ENCODE data around the gene TAF11. TPM values are rescaled to one million over a fixed set of nuclear protein-coding genes. Genes with fewer than 3 reads are reported as not detected.

The TAF11 gene
- polyA plus RNA-seq, 4 donors = 31.0 to 45.2 (median 38.9) TPM

DNA sequence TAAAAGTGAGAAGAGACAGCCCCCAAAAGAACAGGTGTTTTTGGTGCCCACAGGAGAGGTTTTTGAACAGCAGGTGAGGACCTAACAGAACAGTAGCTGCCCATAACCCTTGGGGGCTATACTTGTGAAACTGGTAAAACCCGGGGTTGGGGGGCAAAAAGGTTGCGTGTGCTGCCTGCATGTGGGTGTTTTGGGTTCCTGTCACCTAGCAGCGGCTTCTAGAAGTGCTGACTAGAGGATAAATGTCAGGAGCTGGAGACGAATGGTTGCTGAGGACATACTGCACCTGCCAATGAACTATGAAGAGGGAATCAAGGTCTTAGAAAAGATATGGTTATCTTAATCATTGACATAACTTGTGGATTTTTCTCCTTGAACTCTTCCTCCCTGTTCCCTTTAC is 16.0 kb downstream of the TAF11 start:
- FAIRE-seq = no peak
- DNase-seq = no peak
- Histone ChIP-seq H3K27me3 (ENCODE audit: control insufficient read depth in 3 of 3, insufficient read depth in 3 of 3, low read length in 3 of 3) (no peaks in the 10 kb centered on the region), H3K4me1 (ENCODE audit: control insufficient read depth in 3 of 3, insufficient read depth in 2 of 3, low read depth in 1 of 3, low read length in 2 of 3) (peaks cover 0 to 12% (median 0%) of the 10 kb centered on the region in 3 donors), H3K36me3 (ENCODE audit: control insufficient read depth in 3 of 3, insufficient read depth in 2 of 3, low read depth in 1 of 3, low read length in 3 of 3) (peaks cover 11 to 50% (median 33%) of the 10 kb centered on the region in 3 donors), H3K27ac (ENCODE audit: low read depth in 1 of 3, low read length in 2 of 3) (no peak overlapping the region), H3K4me3 (ENCODE audit: low read depth in 1 of 3, low read length in 3 of 3) (no peak overlapping the region), H3K9me3 (ENCODE audit: control insufficient read depth in 2 of 2, insufficient read depth in 1 of 2, low read depth in 1 of 2, low read length in 1 of 2) (no peaks in the 10 kb centered on the region)
- WGBS, 3 donors = 91 to 95% (median 92%) methylated on average over 4 of the region's 4 CpGs

DNA sequence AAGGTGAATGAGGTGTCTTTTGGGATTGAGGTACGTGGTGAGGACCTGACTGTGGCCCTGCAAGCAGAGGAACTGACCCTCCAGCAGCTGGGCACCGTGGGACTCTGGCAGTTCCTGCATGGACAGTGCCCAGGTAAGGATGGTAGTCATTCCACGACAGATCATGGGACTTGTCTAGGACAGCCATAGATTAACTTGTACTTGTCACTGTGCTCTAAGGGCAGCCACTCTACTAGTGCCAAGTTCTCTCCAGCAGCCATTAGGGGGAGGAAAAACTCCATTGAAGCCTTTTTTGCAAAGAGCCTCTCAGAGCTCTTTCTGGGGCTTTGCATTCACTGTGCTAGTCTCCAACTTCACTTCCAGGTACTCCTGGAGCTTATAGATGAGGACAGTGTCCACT is 20.4 kb downstream of the TAF11 start:
- DNase-seq = peak in 1 of 2 donors; percentile 20
- H3K36me3 ChIP-seq (ENCODE audit: control insufficient read depth in 3 of 3, insufficient read depth in 2 of 3, low read depth in 1 of 3, low read length in 3 of 3) = peaks cover 7 to 54% (median 21%) of the 10 kb centered on the region in 3 donors
- no peaks in the 10 kb centered on the region for H3K4me1 ChIP-seq (ENCODE audit: control insufficient read depth in 3 of 3, insufficient read depth in 2 of 3, low read depth in 1 of 3, low read length in 2 of 3)
- no peak overlapping the region for H3K27ac ChIP-seq (ENCODE audit: low read depth in 1 of 3, low read length in 2 of 3)
- H3K27me3 ChIP-seq (ENCODE audit: control insufficient read depth in 3 of 3, insufficient read depth in 3 of 3, low read length in 3 of 3) = no peaks in the 10 kb centered on the region
- WGBS, 3 donors = 93 to 96% (median 94%) methylated on average over 3 of the region's 3 CpGs
- H3K9me3 ChIP-seq (ENCODE audit: control insufficient read depth in 2 of 2, insufficient read depth in 1 of 2, low read depth in 1 of 2, low read length in 1 of 2) = no peaks in the 10 kb centered on the region
- H3K4me3 ChIP-seq (ENCODE audit: low read depth in 1 of 3, low read length in 3 of 3) = no peak overlapping the region
- no peak for FAIRE-seq

DNA sequence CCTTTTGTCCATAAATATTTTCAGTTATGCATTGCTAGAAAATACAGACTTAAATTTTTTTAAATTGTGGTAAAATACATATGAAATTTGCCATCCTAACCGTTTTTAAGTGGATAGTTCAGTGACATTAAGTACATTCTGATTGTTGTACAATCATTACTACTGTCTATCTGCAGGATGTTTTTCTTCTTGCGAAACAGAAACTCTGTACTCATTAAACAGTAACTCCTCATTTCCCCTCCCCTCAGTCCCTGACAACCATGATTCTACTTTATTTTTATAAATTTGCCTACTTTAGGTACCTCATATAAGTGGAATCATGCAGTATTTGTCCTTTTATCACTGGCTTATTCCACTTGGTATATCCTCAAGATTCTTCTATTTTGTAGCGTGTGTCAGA is 21.3 kb downstream of the TAF11 start:
- Histone ChIP-seq H3K4me3 (ENCODE audit: low read depth in 1 of 3, low read length in 3 of 3) (no peak overlapping the region), H3K9me3 (ENCODE audit: control insufficient read depth in 2 of 2, insufficient read depth in 1 of 2, low read depth in 1 of 2, low read length in 1 of 2) (no peaks in the 10 kb centered on the region), H3K4me1 (ENCODE audit: control insufficient read depth in 3 of 3, insufficient read depth in 2 of 3, low read depth in 1 of 3, low read length in 2 of 3) (no peaks in the 10 kb centered on the region), H3K36me3 (ENCODE audit: control insufficient read depth in 3 of 3, insufficient read depth in 2 of 3, low read depth in 1 of 3, low read length in 3 of 3) (peaks cover 7 to 52% (median 16%) of the 10 kb centered on the region in 3 donors), H3K27me3 (ENCODE audit: control insufficient read depth in 3 of 3, insufficient read depth in 3 of 3, low read length in 3 of 3) (no peaks in the 10 kb centered on the region), H3K27ac (ENCODE audit: low read depth in 1 of 3, low read length in 2 of 3) (no peak overlapping the region)
- DNase-seq = no peak
- 79 to 83% (median 82%) methylated on average over 3 of the region's 3 CpGs for WGBS, 3 donors
- no peak for FAIRE-seq

DNA sequence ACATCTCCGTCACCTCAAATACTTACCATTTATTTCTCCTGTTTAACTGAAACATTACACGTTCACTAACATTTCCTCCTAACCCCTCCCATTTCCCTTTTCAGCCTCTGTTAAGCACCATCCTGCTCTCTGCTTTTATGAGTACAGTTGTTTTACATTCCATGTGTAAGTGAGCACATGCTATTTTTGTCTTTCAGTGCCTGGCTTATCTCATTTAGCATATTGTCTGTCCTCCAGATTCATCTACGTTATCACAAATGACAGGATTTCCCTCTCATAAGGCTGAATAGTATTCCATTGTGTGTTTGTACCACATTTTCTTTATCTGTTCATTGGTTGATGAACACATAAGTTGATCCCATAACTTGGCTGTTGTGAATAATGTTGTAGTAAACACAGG is 22.7 kb downstream of the TAF11 start:
- H3K4me3 ChIP-seq (ENCODE audit: low read depth in 1 of 3, low read length in 3 of 3) = no peak overlapping the region
- FAIRE-seq = no peak
- H3K4me1 ChIP-seq (ENCODE audit: control insufficient read depth in 3 of 3, insufficient read depth in 2 of 3, low read depth in 1 of 3, low read length in 2 of 3) = no peaks in the 10 kb centered on the region
- no peak for DNase-seq
- peaks cover 5 to 52% (median 12%) of the 10 kb centered on the region in 3 donors for H3K36me3 ChIP-seq (ENCODE audit: control insufficient read depth in 3 of 3, insufficient read depth in 2 of 3, low read depth in 1 of 3, low read length in 3 of 3)
- no peaks in the 10 kb centered on the region for H3K9me3 ChIP-seq (ENCODE audit: control insufficient read depth in 2 of 2, insufficient read depth in 1 of 2, low read depth in 1 of 2, low read length in 1 of 2)
- WGBS, 3 donors = 76 to 89% (median 82%) methylated on average over 3 of the region's 3 CpGs
- H3K27ac ChIP-seq (ENCODE audit: low read depth in 1 of 3, low read length in 2 of 3) = no peak overlapping the region
- no peaks in the 10 kb centered on the region for H3K27me3 ChIP-seq (ENCODE audit: control insufficient read depth in 3 of 3, insufficient read depth in 3 of 3, low read length in 3 of 3)

DNA sequence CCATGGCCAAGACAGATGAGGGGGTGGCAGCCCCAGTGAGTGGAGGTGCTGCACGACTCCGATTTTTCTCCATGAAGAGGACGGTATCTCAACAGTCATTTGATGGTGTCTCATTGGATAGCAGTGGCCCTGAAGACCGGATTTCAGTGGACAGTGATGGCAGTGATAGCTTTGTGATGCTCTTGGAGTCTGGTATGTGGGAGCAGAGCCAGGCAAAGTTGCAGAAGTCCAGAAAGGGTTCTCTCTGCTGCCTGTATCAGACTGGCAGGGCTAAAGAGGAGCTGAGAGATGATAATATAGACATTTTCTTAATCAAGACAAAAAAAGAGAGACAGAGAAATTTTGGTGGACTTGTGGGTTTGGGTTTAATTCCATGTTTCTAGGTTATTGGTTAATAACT is 23.8 kb downstream of the TAF11 start:
- H3K27ac ChIP-seq (ENCODE audit: low read depth in 1 of 3, low read length in 2 of 3) = no peak overlapping the region
- H3K36me3 ChIP-seq (ENCODE audit: control insufficient read depth in 3 of 3, insufficient read depth in 2 of 3, low read depth in 1 of 3, low read length in 3 of 3) = peaks cover 12 to 55% (median 12%) of the 10 kb centered on the region in 3 donors
- DNase-seq (no peak), FAIRE-seq (no peak)
- no peaks in the 10 kb centered on the region for H3K9me3 ChIP-seq (ENCODE audit: control insufficient read depth in 2 of 2, insufficient read depth in 1 of 2, low read depth in 1 of 2, low read length in 1 of 2)
- 83 to 97% (median 97%) methylated on average over 4 of the region's 4 CpGs for WGBS, 3 donors
- no peak overlapping the region for H3K4me3 ChIP-seq (ENCODE audit: low read depth in 1 of 3, low read length in 3 of 3)
- no peaks in the 10 kb centered on the region for H3K4me1 ChIP-seq (ENCODE audit: control insufficient read depth in 3 of 3, insufficient read depth in 2 of 3, low read depth in 1 of 3, low read length in 2 of 3)
- H3K27me3 ChIP-seq (ENCODE audit: control insufficient read depth in 3 of 3, insufficient read depth in 3 of 3, low read length in 3 of 3) = no peaks in the 10 kb centered on the region

DNA sequence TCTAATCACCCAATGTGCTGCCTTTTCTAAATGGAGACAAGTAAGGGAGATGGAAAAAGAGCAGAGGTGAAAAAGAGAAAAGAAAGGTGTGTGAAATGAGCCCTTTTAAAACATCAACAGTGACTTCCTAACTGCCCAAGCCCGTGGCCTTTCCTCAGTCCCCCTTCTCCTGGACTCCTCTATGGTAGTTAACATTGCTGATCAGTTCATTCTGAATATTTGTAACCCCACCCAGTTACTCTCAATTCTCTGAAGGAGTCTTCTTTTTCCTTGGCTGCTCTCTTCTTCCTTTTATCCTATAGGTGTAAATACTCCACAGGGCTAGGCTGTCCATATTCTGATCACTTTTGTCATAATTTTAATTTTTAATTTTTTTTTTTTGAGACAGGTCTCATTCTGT is 27.1 kb downstream of the TAF11 start:
- H3K36me3 ChIP-seq (ENCODE audit: control insufficient read depth in 3 of 3, insufficient read depth in 2 of 3, low read depth in 1 of 3, low read length in 3 of 3) = peaks cover 20 to 56% (median 22%) of the 10 kb centered on the region in 3 donors
- 83 to 100% (median 93%) methylated on average over 1 of the region's 1 CpG for WGBS, 3 donors
- FAIRE-seq = no peak

DNA sequence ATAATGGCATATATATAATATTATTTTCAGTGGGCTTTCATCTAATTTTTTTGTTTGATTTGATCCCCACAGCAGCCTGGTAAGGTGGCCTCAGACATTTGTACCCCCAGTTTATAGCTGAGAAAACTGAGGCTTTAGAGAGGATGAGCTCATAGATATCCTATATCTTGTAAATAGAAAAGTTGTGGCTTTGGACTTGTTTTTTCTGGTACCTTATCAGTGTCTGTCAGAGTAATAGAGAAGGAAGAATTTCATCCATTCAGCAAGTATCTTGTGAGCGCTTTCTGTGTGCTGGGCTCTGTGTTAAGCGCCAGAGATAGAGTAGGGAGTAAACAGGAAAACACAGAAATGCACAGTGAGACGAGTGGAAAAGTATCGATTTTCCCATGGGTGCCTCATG is 27.9 kb downstream of the TAF11 start:
- no peak for DNase-seq
- 88 to 92% (median 92%) methylated on average over 4 of the region's 4 CpGs for WGBS, 3 donors
- H3K4me3 ChIP-seq (ENCODE audit: low read depth in 1 of 3, low read length in 3 of 3) = no peak overlapping the region
- no peaks in the 10 kb centered on the region for H3K27me3 ChIP-seq (ENCODE audit: control insufficient read depth in 3 of 3, insufficient read depth in 3 of 3, low read length in 3 of 3)
- no peaks in the 10 kb centered on the region for H3K4me1 ChIP-seq (ENCODE audit: control insufficient read depth in 3 of 3, insufficient read depth in 2 of 3, low read depth in 1 of 3, low read length in 2 of 3)
- H3K9me3 ChIP-seq (ENCODE audit: control insufficient read depth in 2 of 2, insufficient read depth in 1 of 2, low read depth in 1 of 2, low read length in 1 of 2) = no peaks in the 10 kb centered on the region
- H3K36me3 ChIP-seq (ENCODE audit: control insufficient read depth in 3 of 3, insufficient read depth in 2 of 3, low read depth in 1 of 3, low read length in 3 of 3) = peaks cover 22 to 62% (median 24%) of the 10 kb centered on the region in 3 donors
- FAIRE-seq = no peak
- H3K27ac ChIP-seq (ENCODE audit: low read depth in 1 of 3, low read length in 2 of 3) = no peak overlapping the region

More for the DNA sequence above, 27.1 kb downstream of the TAF11 start:
- DNase-seq = no peak
- Histone ChIP-seq H3K4me1 (ENCODE audit: control insufficient read depth in 3 of 3, insufficient read depth in 2 of 3, low read depth in 1 of 3, low read length in 2 of 3) (no peaks in the 10 kb centered on the region), H3K4me3 (ENCODE audit: low read depth in 1 of 3, low read length in 3 of 3) (no peak overlapping the region), H3K27ac (ENCODE audit: low read depth in 1 of 3, low read length in 2 of 3) (no peak overlapping the region), H3K9me3 (ENCODE audit: control insufficient read depth in 2 of 2, insufficient read depth in 1 of 2, low read depth in 1 of 2, low read length in 1 of 2) (no peaks in the 10 kb centered on the region), H3K27me3 (ENCODE audit: control insufficient read depth in 3 of 3, insufficient read depth in 3 of 3, low read length in 3 of 3) (no peaks in the 10 kb centered on the region)

DNA sequence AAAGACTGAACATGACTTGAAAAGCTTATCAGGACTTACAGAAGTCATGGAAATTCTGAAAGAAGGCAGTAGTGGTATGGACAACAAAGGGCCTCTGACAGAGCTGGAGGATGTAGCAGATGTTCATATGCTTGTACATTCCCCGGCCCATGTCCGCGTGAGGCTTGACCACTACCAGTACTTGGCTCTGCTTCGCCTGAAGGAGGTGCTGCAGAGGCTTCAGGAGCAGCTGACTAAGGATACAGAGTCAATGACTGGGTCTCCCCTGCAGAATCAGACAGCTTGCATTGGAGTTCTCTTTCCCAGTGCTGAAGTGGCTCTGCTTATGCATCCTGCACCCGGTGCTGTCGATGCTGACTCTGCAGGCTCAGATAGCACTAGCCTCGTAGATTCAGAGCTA is 29.2 kb downstream of the TAF11 start:
- H3K4me1 ChIP-seq (ENCODE audit: control insufficient read depth in 3 of 3, insufficient read depth in 2 of 3, low read depth in 1 of 3, low read length in 2 of 3) = no peaks in the 10 kb centered on the region
- no peak overlapping the region for H3K27ac ChIP-seq (ENCODE audit: low read depth in 1 of 3, low read length in 2 of 3)
- peaks cover 22 to 58% (median 24%) of the 10 kb centered on the region in 3 donors for H3K36me3 ChIP-seq (ENCODE audit: control insufficient read depth in 3 of 3, insufficient read depth in 2 of 3, low read depth in 1 of 3, low read length in 3 of 3)
- 93 to 97% (median 93%) methylated on average over 7 of the region's 7 CpGs for WGBS, 3 donors
- no peaks in the 10 kb centered on the region for H3K9me3 ChIP-seq (ENCODE audit: control insufficient read depth in 2 of 2, insufficient read depth in 1 of 2, low read depth in 1 of 2, low read length in 1 of 2)
- H3K27me3 ChIP-seq (ENCODE audit: control insufficient read depth in 3 of 3, insufficient read depth in 3 of 3, low read length in 3 of 3) = no peaks in the 10 kb centered on the region
- FAIRE-seq = no peak
- DNase-seq = no peak
- H3K4me3 ChIP-seq (ENCODE audit: low read depth in 1 of 3, low read length in 3 of 3) = no peak overlapping the region

DNA sequence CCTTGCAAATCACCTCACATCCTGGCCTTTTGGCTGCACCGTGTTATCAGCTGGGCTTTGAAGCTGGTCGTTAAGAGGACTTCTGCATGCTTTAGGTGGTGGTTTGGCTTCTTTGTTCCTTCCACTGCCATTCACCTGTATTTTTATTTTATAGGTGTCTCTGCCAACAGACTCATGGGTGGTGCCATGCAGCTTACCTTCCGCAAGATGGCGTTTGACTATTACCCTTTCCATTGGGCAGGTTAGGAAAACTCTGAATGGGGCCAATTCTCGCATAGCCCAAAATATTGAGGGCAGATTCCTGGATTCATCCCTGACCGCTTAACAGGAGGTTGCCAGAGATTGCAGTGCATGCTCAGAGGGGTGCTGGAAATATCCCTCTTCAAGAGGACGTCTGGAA is 32.4 kb downstream of the TAF11 start:
- Histone ChIP-seq H3K4me1 (ENCODE audit: control insufficient read depth in 3 of 3, insufficient read depth in 2 of 3, low read depth in 1 of 3, low read length in 2 of 3) (no peaks in the 10 kb centered on the region), H3K27ac (ENCODE audit: low read depth in 1 of 3, low read length in 2 of 3) (no peak overlapping the region), H3K36me3 (ENCODE audit: control insufficient read depth in 3 of 3, insufficient read depth in 2 of 3, low read depth in 1 of 3, low read length in 3 of 3) (peaks cover 20 to 64% (median 26%) of the 10 kb centered on the region in 3 donors), H3K4me3 (ENCODE audit: low read depth in 1 of 3, low read length in 3 of 3) (no peak overlapping the region), H3K9me3 (ENCODE audit: control insufficient read depth in 2 of 2, insufficient read depth in 1 of 2, low read depth in 1 of 2, low read length in 1 of 2) (no peaks in the 10 kb centered on the region), H3K27me3 (ENCODE audit: control insufficient read depth in 3 of 3, insufficient read depth in 3 of 3, low read length in 3 of 3) (no peaks in the 10 kb centered on the region)
- WGBS, 3 donors = 89 to 93% (median 91%) methylated on average over 7 of the region's 7 CpGs
- DNase-seq (no peak), FAIRE-seq (no peak)

All from small intestine (tissue), 7 donors.